NT2/D1 (cell line): ENCODE measurements around the gene COMMD7.

ENCODE experiments used
- DNase-seq: peaks from one replicate; pipeline ENCODE4 v3.0.0-alpha.2; 2011; ENCODE audit warnings: low read depth, low spot score
- H3K27me3 ChIP-seq: 2 replicates; pipeline ENCODE4 v1.6.0; 2011; ENCODE audit warnings: mild to moderate bottlenecking; ENCODE audit not compliant: insufficient read length, insufficient read depth
- H3K36me3 ChIP-seq: 2 replicates; pipeline ENCODE4 v1.6.1; 2011; ENCODE audit warnings: mild to moderate bottlenecking, low read length, mixed read lengths; ENCODE audit not compliant: insufficient read depth, insufficient read length
- H3K4me1 ChIP-seq: 2 replicates; pipeline ENCODE4 v1.5.1; 2011; ENCODE audit not compliant: insufficient read depth, insufficient read length
- H3K4me3 ChIP-seq: 2 replicates; pipeline ENCODE4 v1.5.1; 2011; ENCODE audit warnings: low read depth; ENCODE audit not compliant: insufficient read length
- H3K9ac ChIP-seq: 2 replicates; pipeline ENCODE4 v1.6.0; 2011; ENCODE audit warnings: low read depth; ENCODE audit not compliant: insufficient read length
- H3K9me3 ChIP-seq: 2 replicates; pipeline ENCODE4 v1.5.1; 2011; ENCODE audit warnings: mild to moderate bottlenecking, low read length; ENCODE audit not compliant: insufficient read depth
- SUZ12 ChIP-seq: IDR thresholded peaks from 2 replicates; pipeline ENCODE4 v1.6.1; 2011; ENCODE audit not compliant: insufficient read length, insufficient read depth; ENCODE audit errors: extremely low read depth
- YY1 ChIP-seq: IDR thresholded peaks from 2 replicates; pipeline ENCODE4 v1.6.1; 2011; ENCODE audit not compliant: insufficient read length, insufficient read depth
- ZNF274 ChIP-seq: IDR thresholded peaks from 2 replicates; pipeline ENCODE4 v1.6.1; 2011; ENCODE audit warnings: mild to moderate bottlenecking, low read depth, low read length

COMMD7 gene

GRCh38 chr20:32675223-32675975 is 67.9 kb downstream of the COMMD7 start:
- DNase-seq = no peak
- Histone ChIP-seq H3K9me3 (no peaks in the 10 kb centered on the region), H3K27me3 (no peaks in the 10 kb centered on the region), H3K4me1 (peaks cover 20% of the 10 kb centered on the region), H3K36me3 (no peaks in the 10 kb centered on the region), H3K9ac (no peak overlapping the region), H3K4me3 (no peak overlapping the region)
- no peak for TF ChIP-seq ZNF274
- TF ChIP-seq SUZ12 = no peak
- no peak for TF ChIP-seq YY1

- no peak overlapping the region for H3K9ac ChIP-seq
- H3K27me3 ChIP-seq = no peaks in the 10 kb centered on the region
- no peaks in the 10 kb centered on the region for H3K36me3 ChIP-seq
- no peak overlapping the region for H3K4me3 ChIP-seq
- no peak for TF ChIP-seq ZNF274
- no peak for TF ChIP-seq SUZ12
- TF ChIP-seq YY1 = no peak
- no peak for DNase-seq
- H3K9me3 ChIP-seq = no peaks in the 10 kb centered on the region
- peaks cover 17% of the 10 kb centered on the region for H3K4me1 ChIP-seq
These were observed 68.9 kb downstream of the COMMD7 start for GRCh38 chr20:32674362-32674789.

GRCh38 chr20:32672982-32673851 is 70.0 kb downstream of the COMMD7 start:
- H3K9ac ChIP-seq = peak overlapping the region; percentile 42
- no peak overlapping the region for H3K4me3 ChIP-seq
- H3K36me3 ChIP-seq = no peaks in the 10 kb centered on the region
- TF ChIP-seq YY1 (no peak), ZNF274 (no peak), SUZ12 (no peak)
- H3K27me3 ChIP-seq = no peaks in the 10 kb centered on the region
- no peaks in the 10 kb centered on the region for H3K9me3 ChIP-seq
- peaks cover 13% of the 10 kb centered on the region for H3K4me1 ChIP-seq
- DNase-seq = no peak

GRCh38 chr20:32672394-32672981 is 70.8 kb downstream of the COMMD7 start:
- Histone ChIP-seq H3K36me3 (no peaks in the 10 kb centered on the region), H3K4me3 (no peak overlapping the region), H3K9me3 (no peaks in the 10 kb centered on the region), H3K9ac (no peak overlapping the region), H3K4me1 (peaks cover 12% of the 10 kb centered on the region), H3K27me3 (no peaks in the 10 kb centered on the region)
- no peak for DNase-seq
- TF ChIP-seq YY1 (no peak), SUZ12 (no peak), ZNF274 (no peak)

GRCh38 chr20:32670773-32671455 is 72.4 kb downstream of the COMMD7 start:
- Histone ChIP-seq H3K27me3 (no peaks in the 10 kb centered on the region), H3K9ac (no peak overlapping the region), H3K4me3 (no peak overlapping the region), H3K4me1 (peaks cover 12% of the 10 kb centered on the region), H3K36me3 (no peaks in the 10 kb centered on the region), H3K9me3 (no peaks in the 10 kb centered on the region)
- TF ChIP-seq YY1 = no peak
- no peak for TF ChIP-seq ZNF274
- TF ChIP-seq SUZ12 = no peak
- DNase-seq = no peak

- TF ChIP-seq SUZ12 = no peak
- no peak for DNase-seq
- Histone ChIP-seq H3K4me3 (no peak overlapping the region), H3K4me1 (peaks cover 6% of the 10 kb centered on the region), H3K9me3 (no peaks in the 10 kb centered on the region), H3K27me3 (no peaks in the 10 kb centered on the region), H3K36me3 (no peaks in the 10 kb centered on the region), H3K9ac (no peak overlapping the region)
These were observed 76.2 kb downstream of the COMMD7 start for GRCh38 chr20:32667027-32667426.
